Measurements from ENCODE around the gene SLC39A11.

The SLC39A11 gene

DNA sequence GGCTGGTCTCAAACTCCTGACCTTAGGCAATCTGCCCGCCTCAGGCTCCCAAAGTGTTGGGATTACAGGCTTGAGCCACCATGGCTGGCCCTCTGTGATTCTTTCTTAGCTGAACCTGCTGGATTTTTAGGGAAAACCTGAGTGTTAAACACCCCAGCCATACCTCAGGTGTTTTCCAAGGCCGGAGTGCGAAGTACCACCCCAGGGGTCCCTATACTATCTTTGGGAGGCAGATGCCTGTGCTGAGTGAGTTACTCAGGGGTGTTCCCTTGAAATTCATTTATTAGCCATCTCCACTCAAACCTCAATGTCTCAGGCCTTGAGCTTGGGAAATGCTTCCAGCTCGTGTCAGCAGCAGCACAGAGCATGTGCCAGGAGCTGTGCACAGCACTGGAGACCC is 432.7 kb downstream of the SLC39A11 start:
- TF ChIP-seq, protein P1, sequence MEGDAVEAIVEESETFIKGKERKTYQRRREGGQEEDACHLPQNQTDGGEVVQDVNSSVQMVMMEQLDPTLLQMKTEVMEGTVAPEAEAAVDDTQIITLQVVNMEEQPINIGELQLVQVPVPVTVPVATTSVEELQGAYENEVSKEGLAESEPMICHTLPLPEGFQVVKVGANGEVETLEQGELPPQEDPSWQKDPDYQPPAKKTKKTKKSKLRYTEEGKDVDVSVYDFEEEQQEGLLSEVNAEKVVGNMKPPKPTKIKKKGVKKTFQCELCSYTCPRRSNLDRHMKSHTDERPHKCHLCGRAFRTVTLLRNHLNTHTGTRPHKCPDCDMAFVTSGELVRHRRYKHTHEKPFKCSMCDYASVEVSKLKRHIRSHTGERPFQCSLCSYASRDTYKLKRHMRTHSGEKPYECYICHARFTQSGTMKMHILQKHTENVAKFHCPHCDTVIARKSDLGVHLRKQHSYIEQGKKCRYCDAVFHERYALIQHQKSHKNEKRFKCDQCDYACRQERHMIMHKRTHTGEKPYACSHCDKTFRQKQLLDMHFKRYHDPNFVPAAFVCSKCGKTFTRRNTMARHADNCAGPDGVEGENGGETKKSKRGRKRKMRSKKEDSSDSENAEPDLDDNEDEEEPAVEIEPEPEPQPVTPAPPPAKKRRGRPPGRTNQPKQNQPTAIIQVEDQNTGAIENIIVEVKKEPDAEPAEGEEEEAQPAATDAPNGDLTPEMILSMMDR (IDR thresholded peaks at IDR 0.05; ENCODE audit: control extremely low read depth, extremely low read depth, low read depth, missing control alignments): no peak
- CTCF ChIA-PET: interaction anchor here (0.9 kb wide), 1 partner anchor 11 kb away, joined by 3 read pairs; no protein-coding TSS in a partner anchor
- POLR2A ChIA-PET: no interaction called here
- DNase-seq (ENCODE audit: extremely low spot score): no peak

DNA sequence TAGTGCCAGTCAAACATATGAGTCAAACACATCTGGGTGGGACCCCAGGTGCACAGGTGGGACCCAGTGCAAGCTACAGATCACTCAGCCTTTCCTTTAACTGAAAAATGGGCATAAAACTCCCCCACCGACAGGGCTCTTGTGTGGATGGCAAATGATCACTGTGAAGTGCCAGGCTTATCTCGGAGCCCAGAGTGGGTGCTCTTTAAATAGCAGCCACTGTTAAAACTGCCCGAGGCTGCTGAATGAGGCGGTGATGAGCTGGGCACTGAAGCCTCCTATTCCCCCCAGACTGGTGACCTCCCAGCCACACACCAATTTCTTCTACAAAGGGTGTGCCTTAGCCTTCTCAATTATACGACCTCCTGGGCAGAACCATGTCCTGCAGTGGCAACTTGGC is 433.8 kb downstream of the SLC39A11 start:
- CTCF ChIA-PET: interaction anchor here (1.3 kb wide), 1 partner anchor 22 kb away, joined by 4 read pairs; no protein-coding TSS in a partner anchor
- no peak for DNase-seq (ENCODE audit: extremely low spot score)
- POLR2A ChIA-PET: no interaction called here
- TF ChIP-seq, protein P1 (IDR thresholded peaks at IDR 0.05; ENCODE audit: control extremely low read depth, extremely low read depth, low read depth, missing control alignments): no peak

DNA sequence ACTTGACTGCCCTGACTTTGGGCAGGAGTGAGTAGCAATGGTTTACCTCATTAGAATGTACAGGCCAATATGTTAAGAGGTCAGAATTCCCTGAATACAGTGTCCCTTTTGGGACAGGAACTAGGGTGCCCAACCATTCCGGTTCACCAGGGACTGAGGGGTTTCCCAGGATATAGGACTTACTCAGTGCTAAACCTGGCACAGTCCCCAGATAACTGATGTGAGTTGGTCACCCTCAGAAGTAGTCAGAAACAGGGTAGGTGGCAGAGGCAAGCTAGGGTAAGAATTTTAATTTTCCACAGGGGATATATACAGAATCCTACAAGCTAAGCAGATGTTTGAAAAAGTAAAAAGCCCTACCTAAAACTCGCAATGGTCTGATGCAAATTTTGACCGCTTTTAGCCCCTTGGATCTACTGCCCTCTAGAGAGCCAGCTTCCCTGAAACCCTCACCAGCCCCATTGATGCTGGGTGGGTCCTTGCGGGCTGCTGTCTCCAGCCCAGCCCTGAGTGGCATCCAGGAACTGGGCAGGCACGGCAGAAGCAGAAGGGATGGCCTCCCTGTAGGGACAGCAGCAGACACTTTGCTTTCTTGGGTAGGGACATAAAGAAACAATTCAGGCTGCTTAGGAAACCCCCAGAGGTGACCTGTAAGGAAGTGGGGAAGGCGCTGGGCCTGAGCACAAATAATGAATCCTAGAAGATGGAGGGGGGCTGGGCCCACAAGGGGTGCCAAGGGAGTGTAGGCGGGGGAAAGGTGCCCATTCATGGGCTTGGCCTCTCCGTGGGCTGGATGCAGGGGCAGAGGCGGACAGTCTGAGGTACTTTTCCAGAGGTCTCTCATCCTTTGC is 434.8 kb downstream of the SLC39A11 start:
- POLR2A ChIA-PET: no interaction called here
- TF ChIP-seq, protein P1 (IDR thresholded peaks at IDR 0.05; ENCODE audit: control extremely low read depth, extremely low read depth, low read depth, missing control alignments): peak; percentile 6
- CTCF ChIA-PET: no interaction called here
- DNase-seq (ENCODE audit: extremely low spot score): no peak

DNA sequence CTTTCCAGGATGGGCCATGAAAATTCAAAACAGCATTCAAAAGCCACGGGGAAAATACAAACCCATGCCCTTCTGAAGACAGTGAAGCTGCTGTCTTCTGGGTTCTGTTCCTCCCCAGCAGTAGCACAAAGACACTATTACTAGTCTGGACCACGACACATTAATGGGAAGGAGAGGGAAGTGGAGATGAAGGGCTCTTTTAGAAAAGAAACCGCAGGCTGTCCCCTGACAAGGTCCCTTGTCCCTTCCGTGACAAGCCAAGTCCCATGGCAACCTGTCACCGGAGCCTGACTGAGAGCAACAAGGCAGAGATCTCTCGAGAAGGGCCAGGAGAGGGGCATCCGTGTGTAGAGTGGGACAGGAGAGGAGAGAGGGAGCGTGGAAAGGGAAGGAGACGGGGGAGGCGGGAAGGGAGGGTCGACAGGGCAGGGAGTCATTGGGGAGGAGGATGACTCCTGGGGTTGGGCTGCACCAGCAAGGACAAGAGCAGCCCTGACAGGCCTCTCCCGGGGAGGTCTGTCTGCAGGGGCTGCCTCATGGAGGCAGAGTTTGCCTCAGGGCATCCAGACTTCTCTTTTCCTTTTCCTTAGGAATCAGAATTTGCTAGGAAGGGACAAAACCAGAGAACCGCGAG is 436.2 kb downstream of the SLC39A11 start:
- ChIA-PET POLR2A (no interaction called here), CTCF (no interaction called here)
- DNase-seq (ENCODE audit: extremely low spot score): no peak
- TF ChIP-seq, protein P1 (IDR thresholded peaks at IDR 0.05; ENCODE audit: control extremely low read depth, extremely low read depth, low read depth, missing control alignments): no peak

DNA sequence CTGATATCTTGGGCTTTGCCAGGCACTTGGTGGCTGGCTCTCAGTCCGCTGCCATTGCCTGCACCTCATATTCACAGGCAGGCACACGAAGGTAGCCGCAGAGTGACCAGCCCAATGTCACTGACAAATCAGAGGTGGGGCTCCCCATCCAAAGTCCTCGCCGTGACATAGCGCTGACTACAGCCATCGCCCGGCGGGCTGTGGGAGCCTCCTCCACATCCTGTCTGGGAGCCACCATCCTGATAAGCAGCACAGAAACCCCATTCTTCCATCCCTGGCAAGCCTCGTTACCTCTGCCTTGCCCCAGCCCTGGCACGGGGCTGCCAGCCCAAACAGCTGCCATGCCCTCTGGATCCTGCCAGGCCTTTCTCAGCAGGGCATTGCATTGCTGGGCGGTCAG is 437.8 kb downstream of the SLC39A11 start:
- CTCF ChIA-PET: interaction anchor here (1.8 kb wide), 1 partner anchor 12 kb away, joined by 7 read pairs; no protein-coding TSS in a partner anchor
- no peak for DNase-seq (ENCODE audit: extremely low spot score)
- TF ChIP-seq, protein P1 (IDR thresholded peaks at IDR 0.05; ENCODE audit: control extremely low read depth, extremely low read depth, low read depth, missing control alignments): no peak
- POLR2A ChIA-PET: no interaction called here

DNA sequence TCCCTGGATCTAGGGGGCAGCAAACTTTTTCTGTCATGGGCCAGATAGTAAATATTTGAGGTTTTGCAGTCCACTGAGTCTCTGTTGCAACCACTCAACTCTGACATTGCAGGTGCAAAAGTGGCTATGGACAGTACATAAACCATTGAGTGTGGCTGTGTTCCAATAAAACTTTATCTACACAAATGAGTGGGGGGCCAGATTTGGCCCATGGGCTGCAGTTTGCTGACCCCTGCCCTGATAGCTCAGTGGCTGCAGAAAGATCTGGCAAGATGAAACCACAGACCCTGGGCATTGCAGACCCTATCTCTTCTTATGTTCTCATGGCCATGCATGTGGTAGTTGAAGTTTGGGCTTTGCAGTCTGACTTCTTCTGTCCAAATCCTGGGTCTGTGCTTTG is 440.5 kb downstream of the SLC39A11 start:
- POLR2A ChIA-PET: interaction anchor here (0.6 kb wide), 1 partner anchor 580 kb away, joined by 3 read pairs; a partner anchor contains a TSS
- no peak for DNase-seq (ENCODE audit: extremely low spot score)
- CTCF ChIA-PET: interaction anchor here (1.2 to 2.6 kb wide), 4 partner anchors 13 to 75 kb away, joined by 3 to 7 read pairs (median 4); no protein-coding TSS in a partner anchor
- TF ChIP-seq, protein P1 (IDR thresholded peaks at IDR 0.05; ENCODE audit: control extremely low read depth, extremely low read depth, low read depth, missing control alignments): no peak

All from GM10248 (cell line).